ENCODE data around the gene NBAS.

NBAS gene

GRCh38 chr2:15306706-15307105 is 254.4 kb downstream of the NBAS start:
- DNase-seq (ENCODE audit: low read depth): no peak
- TF ChIP-seq CTCF (IDR thresholded peaks at IDR 0.05; ENCODE audit: control insufficient read depth, insufficient read depth, low read depth, low read length, missing control alignments): no peak
- H3K4me3 ChIP-seq (ENCODE audit: control insufficient read depth, low read depth, low read length): no peak overlapping the region

GRCh38 chr2:15303874-15304273 is 257.3 kb downstream of the NBAS start:
- H3K4me3 ChIP-seq (ENCODE audit: control insufficient read depth, low read depth, low read length): no peak overlapping the region
- DNase-seq (ENCODE audit: low read depth): no peak
- TF ChIP-seq CTCF (IDR thresholded peaks at IDR 0.05; ENCODE audit: control insufficient read depth, insufficient read depth, low read depth, low read length, missing control alignments): no peak

- TF ChIP-seq CTCF (IDR thresholded peaks at IDR 0.05; ENCODE audit: control insufficient read depth, insufficient read depth, low read depth, low read length, missing control alignments): no peak
- no peak for DNase-seq (ENCODE audit: low read depth)
- H3K4me3 ChIP-seq (ENCODE audit: control insufficient read depth, low read depth, low read length): no peak overlapping the region
Observed at GRCh38 chr2:15302154-15302553, 259.0 kb downstream of the NBAS start.

- no peak overlapping the region for H3K4me3 ChIP-seq (ENCODE audit: control insufficient read depth, low read depth, low read length)
- no peak for DNase-seq (ENCODE audit: low read depth)
- no peak for TF ChIP-seq CTCF (IDR thresholded peaks at IDR 0.05; ENCODE audit: control insufficient read depth, insufficient read depth, low read depth, low read length, missing control alignments)
Observed at GRCh38 chr2:15300624-15301573, 260.2 kb downstream of the NBAS start.

- DNase-seq (ENCODE audit: low read depth): no peak
- TF ChIP-seq CTCF (IDR thresholded peaks at IDR 0.05; ENCODE audit: control insufficient read depth, insufficient read depth, low read depth, low read length, missing control alignments): no peak
- H3K4me3 ChIP-seq (ENCODE audit: control insufficient read depth, low read depth, low read length): no peak overlapping the region
Observed at GRCh38 chr2:15299904-15300520, 261.1 kb downstream of the NBAS start.

GRCh38 chr2:15298770-15299169 is 262.4 kb downstream of the NBAS start:
- no peak for TF ChIP-seq CTCF (IDR thresholded peaks at IDR 0.05; ENCODE audit: control insufficient read depth, insufficient read depth, low read depth, low read length, missing control alignments)
- no peak overlapping the region for H3K4me3 ChIP-seq (ENCODE audit: control insufficient read depth, low read depth, low read length)
- no peak for DNase-seq (ENCODE audit: low read depth)

All from AG09309 (cell line).